Chondrocyte (in vitro differentiated cells): ENCODE data around the gene UXT. TPM values are rescaled to one million over a fixed set of nuclear protein-coding genes. Genes with fewer than 3 reads are reported as not detected.

ENCODE experiments used
- DNase-seq: peaks from one replicate; pipeline ENCODE4 v3.0.0; 2021; ENCODE audit warnings: mixed read lengths, low spot score
- H3K27ac Mint-ChIP-seq: one replicate; pipeline ENCODE4 v1.8.0; 2021; ENCODE audit warnings: mild to moderate bottlenecking, moderate library complexity, mixed read lengths; ENCODE audit not compliant: unreplicated experiment
- H3K27me3 Mint-ChIP-seq: 2 replicates; pipeline ENCODE4 v1.8.0; 2021; ENCODE audit warnings: low read depth, mixed read lengths
- H3K36me3 Mint-ChIP-seq: 2 replicates; pipeline ENCODE4 v1.8.0; 2021; ENCODE audit warnings: low read depth, mixed read lengths
- H3K4me1 Mint-ChIP-seq: 2 replicates; pipeline ENCODE4 v1.8.0; 2021; ENCODE audit warnings: low read depth, mild to moderate bottlenecking, mixed read lengths
- H3K4me3 Mint-ChIP-seq: one replicate; pipeline ENCODE4 v1.8.0; 2021; ENCODE audit warnings: mild to moderate bottlenecking, moderate library complexity, mixed read lengths; ENCODE audit not compliant: unreplicated experiment
- H3K9me3 Mint-ChIP-seq: 2 replicates; pipeline ENCODE4 v1.8.0; 2021; ENCODE audit warnings: low read depth, mixed read lengths
- CTCF ChIP-seq: fragments of 200-600 bp; sonication (generic); IDR thresholded peaks from 2 replicates; pipeline ENCODE4 v1.5.0; 2021; ENCODE audit warnings: antibody characterized with exemption, mild to moderate bottlenecking, moderate library complexity
- total RNA-seq: library from RNA; stranded (reverse); gene quantifications from 3 replicates; pipeline ENCODE4 v1.2.1, GENCODE V29; 2021

Gene UXT
- total RNA-seq, 1 donor from 2014 or later, result 75.6 TPM

DNA sequence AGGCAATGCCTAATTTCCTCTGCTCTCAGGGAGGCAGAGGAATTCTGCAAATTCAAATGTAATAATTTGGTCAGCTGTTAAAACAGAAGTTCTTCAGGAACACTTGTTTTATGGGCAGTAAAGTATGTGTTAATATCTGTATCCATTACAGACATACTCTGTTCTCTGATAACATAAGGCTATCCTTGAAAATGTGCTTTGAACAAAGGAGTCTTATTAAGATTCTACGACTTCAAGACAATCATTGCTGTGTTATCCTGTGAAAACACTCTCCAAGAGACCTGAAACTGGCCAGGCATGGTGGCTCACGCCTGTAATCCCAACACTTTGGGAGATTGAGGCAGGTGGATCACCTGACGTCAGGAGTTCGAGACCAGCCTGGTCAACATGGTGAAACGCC is 27.3 kb downstream of the UXT start:
- no peak overlapping the region for H3K4me3 Mint-ChIP-seq
- H3K4me1 Mint-ChIP-seq, result no peaks in the 10 kb centered on the region
- no peak for DNase-seq
- H3K9me3 Mint-ChIP-seq, result no peaks in the 10 kb centered on the region
- no peaks in the 10 kb centered on the region for H3K27me3 Mint-ChIP-seq
- TF ChIP-seq CTCF, result no peak
- H3K27ac Mint-ChIP-seq, result no peak overlapping the region
- peaks cover under 1% of the 10 kb centered on the region for H3K36me3 Mint-ChIP-seq

GRCh38 chrX:47629419-47630200 is 29.4 kb downstream of the UXT start, which contains the start of gene CFP:
Gene CFP, minus strand, starts transcription at chrX:47629930. Its CDS starts 86 bp downstream, at chrX:47629844.
- no peak within 1 kb of the TSS for H3K4me3 Mint-ChIP-seq
- no peaks in the 10 kb centered on the region for H3K4me1 Mint-ChIP-seq
- TF ChIP-seq CTCF, result no peak
- no peaks in the 10 kb centered on the region for H3K9me3 Mint-ChIP-seq
- no peaks in the 10 kb centered on the region for H3K36me3 Mint-ChIP-seq
- DNase-seq, result no peak
- no peaks in the 10 kb centered on the region for H3K27me3 Mint-ChIP-seq
- no peak within 1 kb of the TSS for H3K27ac Mint-ChIP-seq

GRCh38 chrX:47628982-47629381 is 30.0 kb downstream of the UXT start:
- peak; percentile 36 for TF ChIP-seq CTCF
- H3K4me3 Mint-ChIP-seq, result no peak overlapping the region
- H3K27me3 Mint-ChIP-seq, result no peaks in the 10 kb centered on the region
- H3K4me1 Mint-ChIP-seq, result peaks cover 2% of the 10 kb centered on the region
- no peaks in the 10 kb centered on the region for H3K36me3 Mint-ChIP-seq
- H3K27ac Mint-ChIP-seq, result no peak overlapping the region
- no peak for DNase-seq
- peaks cover 3% of the 10 kb centered on the region for H3K9me3 Mint-ChIP-seq

GRCh38 chrX:47625365-47625764 is 33.6 kb downstream of the UXT start:
- no peak for TF ChIP-seq CTCF
- Mint-ChIP-seq H3K4me1 (peaks cover 8% of the 10 kb centered on the region), H3K36me3 (no peaks in the 10 kb centered on the region), H3K27me3 (no peaks in the 10 kb centered on the region), H3K9me3 (peaks cover 3% of the 10 kb centered on the region), H3K27ac (no peak overlapping the region), H3K4me3 (no peak overlapping the region)
- DNase-seq, result no peak

GRCh38 chrX:47623540-47624027 is 35.4 kb downstream of the UXT start:
- H3K4me3 Mint-ChIP-seq, result peak overlapping the region; percentile 80
- no peak overlapping the region for H3K27ac Mint-ChIP-seq
- no peak for DNase-seq
- no peak for TF ChIP-seq CTCF
- no peaks in the 10 kb centered on the region for H3K36me3 Mint-ChIP-seq
- H3K27me3 Mint-ChIP-seq, result no peaks in the 10 kb centered on the region
- peaks cover 11% of the 10 kb centered on the region for H3K4me1 Mint-ChIP-seq
- H3K9me3 Mint-ChIP-seq, result peaks cover 3% of the 10 kb centered on the region
